ENCODE measurements around the gene LDLRAD3. TPM values are rescaled to one million over a fixed set of nuclear protein-coding genes. Genes with fewer than 3 reads are reported as not detected.
"Not testable (repeated sequence)": the region's sequence is repeated elsewhere in the genome, so short reads cannot be mapped to it uniquely, and the experiment has no call there.

LDLRAD3 gene
- total RNA-seq, 1 donor from 2014 or later: 35.6 TPM

GRCh38 chr11:36041988-36042611, 98.2 kb downstream of the LDLRAD3 start:
- H3K4me3 ChIP-seq: no peak overlapping the region
- no peak overlapping the region for H3K9ac ChIP-seq
- H3K27ac ChIP-seq: no peak overlapping the region
- H3K27me3 Mint-ChIP-seq (ENCODE audit: insufficient read depth, low read depth): peaks cover 2% of the 10 kb centered on the region
- no peaks in the 10 kb centered on the region for H3K36me3 ChIP-seq
- H3K9me3 Mint-ChIP-seq: no peaks in the 10 kb centered on the region
- H3K4me3 Mint-ChIP-seq: no peak overlapping the region
- H2AFZ ChIP-seq (replicated peaks): no peak overlapping the region
- H3K27ac Mint-ChIP-seq: no peak overlapping the region
- H3F3A ChIP-seq (ENCODE audit: low read depth): no peaks in the 10 kb centered on the region
- DNase-seq (ENCODE audit: low spot score): no peak
- no peaks in the 10 kb centered on the region for H4K20me1 ChIP-seq (ENCODE audit: low read depth)
- peaks cover 66% of the 10 kb centered on the region for H3K79me2 ChIP-seq (ENCODE audit: low read depth)
- H3K4me1 Mint-ChIP-seq: peaks cover 30% of the 10 kb centered on the region
- no peak overlapping the region for H3K4me2 ChIP-seq
- no peaks in the 10 kb centered on the region for H3K27me3 ChIP-seq
- TF ChIP-seq CTCF (IDR thresholded peaks at IDR 0.05) (peak; percentile 61), EZH2phosphoT487 (IDR thresholded peaks at IDR 0.05) (no peak)
- H3K36me3 Mint-ChIP-seq: peaks cover 16% of the 10 kb centered on the region
- no peaks in the 10 kb centered on the region for H3K9me3 ChIP-seq (ENCODE audit: low read depth)
- H3K4me1 ChIP-seq: peaks cover 18% of the 10 kb centered on the region

DNA sequence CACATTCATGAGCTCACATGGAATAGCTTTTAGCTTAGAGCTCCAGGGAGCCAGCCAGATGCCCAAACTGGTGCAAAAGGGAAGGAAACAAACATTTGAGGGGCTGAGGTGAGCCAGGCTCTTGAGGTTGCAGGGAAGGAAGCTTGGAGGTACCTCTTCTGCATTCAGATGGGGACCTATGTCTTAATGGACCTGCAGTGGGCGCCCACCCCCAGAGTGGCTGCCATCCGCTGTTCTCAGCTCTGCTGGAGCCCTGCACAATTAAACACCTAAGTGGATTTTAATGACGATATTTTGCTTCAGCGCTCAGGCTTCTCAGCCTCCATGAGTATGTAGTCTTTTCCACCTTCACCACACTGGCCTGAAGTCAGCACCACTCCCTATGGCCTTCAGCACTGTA, 100.8 kb downstream of the LDLRAD3 start:
- no peak for TF ChIP-seq EZH2 (IDR thresholded peaks at IDR 0.05)
- no peak for TF ChIP-seq CTCF (IDR thresholded peaks at IDR 0.05)
- no peak for TF ChIP-seq EZH2phosphoT487 (IDR thresholded peaks at IDR 0.05)
- no peak overlapping the region for H3K4me2 ChIP-seq
- no peaks in the 10 kb centered on the region for H3K9me3 ChIP-seq (ENCODE audit: low read depth)
- peak overlapping the region; percentile 82 for H3K27ac Mint-ChIP-seq
- peaks cover 2% of the 10 kb centered on the region for H3K27me3 Mint-ChIP-seq (ENCODE audit: insufficient read depth, low read depth)
- H3K4me3 ChIP-seq: no peak overlapping the region
- H3F3A ChIP-seq (ENCODE audit: low read depth): peaks cover 21% of the 10 kb centered on the region
- peaks cover 81% of the 10 kb centered on the region for H3K79me2 ChIP-seq (ENCODE audit: low read depth)
- H3K36me3 ChIP-seq: no peaks in the 10 kb centered on the region
- peaks cover 54% of the 10 kb centered on the region for H3K4me1 Mint-ChIP-seq
- H3K4me1 ChIP-seq: peaks cover 35% of the 10 kb centered on the region
- H3K27me3 ChIP-seq: no peaks in the 10 kb centered on the region
- no peak overlapping the region for H3K4me3 Mint-ChIP-seq
- H3K9me3 Mint-ChIP-seq: no peaks in the 10 kb centered on the region
- H3K27ac ChIP-seq: no peak overlapping the region
- H3K9ac ChIP-seq: no peak overlapping the region
- H4K20me1 ChIP-seq (ENCODE audit: low read depth): peaks cover 5% of the 10 kb centered on the region
- no peak overlapping the region for H2AFZ ChIP-seq (replicated peaks)
- peaks cover 10% of the 10 kb centered on the region for H3K36me3 Mint-ChIP-seq
- DNase-seq (ENCODE audit: low spot score): no peak

DNA sequence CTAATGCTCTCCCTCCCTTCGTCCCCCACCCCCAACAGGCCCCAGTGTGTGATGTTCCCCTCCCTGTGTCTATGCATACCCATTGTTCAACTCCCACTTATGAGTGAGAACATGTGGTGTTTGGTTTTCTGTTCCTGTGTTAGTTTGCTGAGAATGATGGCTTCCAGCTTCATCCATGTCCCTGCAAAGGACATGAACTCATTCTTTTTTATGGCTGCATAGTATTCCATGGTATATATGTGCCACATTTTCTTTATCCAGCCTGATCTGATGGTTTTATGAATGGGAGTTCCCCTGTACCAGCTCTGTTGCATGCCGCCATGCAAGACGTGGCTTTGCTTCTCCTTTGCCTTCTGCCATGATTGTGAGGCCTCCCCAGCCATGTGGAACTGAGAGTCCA, 102.1 kb downstream of the LDLRAD3 start:
- not testable (repeated sequence) for H3K27ac Mint-ChIP-seq; H3K4me3 ChIP-seq; H3K4me3 Mint-ChIP-seq; H3K27ac ChIP-seq; DNase-seq (ENCODE audit: low spot score); H4K20me1 ChIP-seq (ENCODE audit: low read depth); H3K27me3 ChIP-seq; H3K4me2 ChIP-seq; H3K36me3 ChIP-seq; H3K9me3 Mint-ChIP-seq; H3K9ac ChIP-seq; H3K9me3 ChIP-seq (ENCODE audit: low read depth); H3K27me3 Mint-ChIP-seq (ENCODE audit: insufficient read depth, low read depth); H2AFZ ChIP-seq (replicated peaks)
- peaks cover 32% of the 10 kb centered on the region for H3F3A ChIP-seq (ENCODE audit: low read depth)
- H3K4me1 ChIP-seq: peaks cover 39% of the 10 kb centered on the region
- Mint-ChIP-seq H3K36me3 (peaks cover 12% of the 10 kb centered on the region), H3K4me1 (peaks cover 62% of the 10 kb centered on the region)
- H3K79me2 ChIP-seq (ENCODE audit: low read depth): peaks cover 69% of the 10 kb centered on the region

DNA sequence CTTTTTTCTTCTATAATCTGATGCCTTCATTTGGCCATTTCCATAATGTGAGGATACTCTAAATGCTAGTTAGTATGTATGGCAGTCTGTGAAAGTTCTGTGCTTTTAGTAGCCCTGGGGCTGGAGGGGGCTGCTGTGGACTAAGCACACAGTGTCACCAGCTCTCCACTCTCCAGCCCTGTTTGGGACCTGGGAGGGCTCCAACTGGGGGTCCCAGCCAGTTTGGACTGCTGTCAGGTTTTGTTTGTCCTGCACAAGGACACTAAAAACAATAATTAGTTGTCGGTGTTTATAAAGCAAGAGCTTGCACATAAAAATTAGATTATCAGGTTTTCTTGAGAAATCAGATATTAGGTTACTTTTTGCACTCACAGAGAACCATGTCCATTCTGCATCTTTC, 103.1 kb downstream of the LDLRAD3 start:
- H3K4me3 ChIP-seq: no peak overlapping the region
- H3K27ac ChIP-seq: no peak overlapping the region
- DNase-seq (ENCODE audit: low spot score): no peak
- no peaks in the 10 kb centered on the region for H3K27me3 ChIP-seq
- H4K20me1 ChIP-seq (ENCODE audit: low read depth): peaks cover 6% of the 10 kb centered on the region
- H3K36me3 ChIP-seq: no peaks in the 10 kb centered on the region
- H3K9me3 ChIP-seq (ENCODE audit: low read depth): no peaks in the 10 kb centered on the region
- TF ChIP-seq CTCF (IDR thresholded peaks at IDR 0.05) (no peak), EZH2 (IDR thresholded peaks at IDR 0.05) (no peak), EZH2phosphoT487 (IDR thresholded peaks at IDR 0.05) (no peak)
- Mint-ChIP-seq H3K36me3 (peaks cover 14% of the 10 kb centered on the region), H3K9me3 (no peaks in the 10 kb centered on the region), H3K4me3 (no peak overlapping the region), H3K27me3 (ENCODE audit: insufficient read depth, low read depth) (peaks cover 6% of the 10 kb centered on the region), H3K27ac (no peak overlapping the region), H3K4me1 (peaks cover 68% of the 10 kb centered on the region)
- H3K9ac ChIP-seq: no peak overlapping the region
- H3K4me1 ChIP-seq: peaks cover 42% of the 10 kb centered on the region
- H3K79me2 ChIP-seq (ENCODE audit: low read depth): peaks cover 63% of the 10 kb centered on the region
- H3F3A ChIP-seq (ENCODE audit: low read depth): peaks cover 36% of the 10 kb centered on the region
- H3K4me2 ChIP-seq: no peak overlapping the region
- no peak overlapping the region for H2AFZ ChIP-seq (replicated peaks)
